ENCODE measurements around the gene ZDHHC11B.
"Not testable (repeated sequence)": the region's sequence is repeated elsewhere in the genome, so short reads cannot be mapped to it uniquely, and the experiment has no call there.

The ZDHHC11B gene

GRCh38 chr5:785181-785705, 714 bp upstream of the ZDHHC11B start:
- DNase-seq (ENCODE audit: low read depth) = not testable (repeated sequence)

- not testable (repeated sequence) for DNase-seq (ENCODE audit: low read depth)
These were observed 575 bp downstream of the ZDHHC11B start for GRCh38 chr5:783881-784427.

GRCh38 chr5:783049-783802, 1.3 kb downstream of the ZDHHC11B start:
- DNase-seq (ENCODE audit: low read depth) = not testable (repeated sequence)

DNA sequence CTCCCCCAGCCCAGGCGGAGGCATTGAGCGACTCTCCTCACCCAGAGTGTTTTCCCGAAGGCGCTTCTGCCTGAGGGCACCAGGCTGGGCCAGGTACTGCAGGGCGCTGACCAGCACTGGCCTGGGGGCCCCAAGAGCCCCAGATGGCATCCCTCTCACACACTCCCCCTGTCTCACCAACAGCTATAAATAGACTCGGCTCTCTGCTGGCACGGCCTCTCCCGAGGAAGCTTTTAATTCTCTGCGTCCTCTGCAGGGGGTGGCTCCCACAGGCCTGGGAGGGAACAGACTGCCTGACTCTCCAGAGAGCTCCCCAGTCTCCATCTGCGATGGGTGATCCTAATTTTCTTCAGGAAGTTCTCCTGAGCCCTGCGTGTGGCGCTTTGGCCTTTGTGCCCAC, 2.2 kb downstream of the ZDHHC11B start:
- not testable (repeated sequence) for DNase-seq (ENCODE audit: low read depth)

DNA sequence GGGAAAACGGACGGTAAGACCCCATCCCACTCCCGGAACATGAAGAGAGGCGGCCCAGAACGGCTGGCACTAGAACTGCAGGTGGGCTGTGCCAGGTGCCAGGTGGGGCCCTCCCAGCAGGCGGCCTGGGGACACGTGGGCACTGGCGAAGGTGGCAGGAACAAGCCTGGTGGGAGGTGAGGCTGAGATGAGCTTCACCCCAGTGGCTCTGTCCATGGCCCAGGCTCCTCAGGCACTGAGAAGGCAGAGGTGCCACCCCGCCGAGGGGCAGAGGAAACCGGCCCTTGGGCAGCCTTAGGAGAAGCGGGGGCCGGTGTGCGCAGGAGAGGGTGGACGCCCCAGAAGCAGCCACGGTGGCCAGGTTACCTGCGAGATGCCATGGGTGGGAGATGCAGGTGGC, 4.0 kb downstream of the ZDHHC11B start:
- not testable (repeated sequence) for DNase-seq (ENCODE audit: low read depth)

- not testable (repeated sequence) for DNase-seq (ENCODE audit: low read depth)
These were observed 5.6 kb downstream of the ZDHHC11B start for GRCh38 chr5:778967-779366.

GRCh38 chr5:778421-778820, 6.1 kb downstream of the ZDHHC11B start:
- not testable (repeated sequence) for DNase-seq (ENCODE audit: low read depth)

DNA sequence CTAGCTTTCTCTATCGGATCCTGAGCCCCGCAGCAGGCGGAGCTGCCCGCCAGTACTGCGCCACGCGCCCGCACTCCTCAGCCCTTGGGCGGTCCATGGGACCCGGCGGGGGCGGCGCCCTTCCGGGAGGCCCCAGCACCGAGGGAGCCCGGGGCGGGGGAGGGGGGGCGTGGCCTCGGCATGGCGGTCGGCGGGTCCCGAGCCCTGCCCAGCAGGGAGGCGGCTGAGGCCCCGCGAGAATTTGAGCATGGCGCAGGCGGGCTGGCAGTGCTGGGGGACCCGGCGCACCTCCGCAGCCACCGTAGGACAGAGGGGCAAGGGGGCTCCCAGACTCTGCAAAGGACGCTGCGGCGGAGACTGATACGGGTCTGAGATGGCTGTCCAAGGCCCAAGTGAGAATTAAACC, 6.8 kb downstream of the ZDHHC11B start:
- no peak for DNase-seq (ENCODE audit: low read depth)

- no peak for DNase-seq (ENCODE audit: low read depth)
These were observed 7.4 kb downstream of the ZDHHC11B start for GRCh38 chr5:776862-777711.

DNA sequence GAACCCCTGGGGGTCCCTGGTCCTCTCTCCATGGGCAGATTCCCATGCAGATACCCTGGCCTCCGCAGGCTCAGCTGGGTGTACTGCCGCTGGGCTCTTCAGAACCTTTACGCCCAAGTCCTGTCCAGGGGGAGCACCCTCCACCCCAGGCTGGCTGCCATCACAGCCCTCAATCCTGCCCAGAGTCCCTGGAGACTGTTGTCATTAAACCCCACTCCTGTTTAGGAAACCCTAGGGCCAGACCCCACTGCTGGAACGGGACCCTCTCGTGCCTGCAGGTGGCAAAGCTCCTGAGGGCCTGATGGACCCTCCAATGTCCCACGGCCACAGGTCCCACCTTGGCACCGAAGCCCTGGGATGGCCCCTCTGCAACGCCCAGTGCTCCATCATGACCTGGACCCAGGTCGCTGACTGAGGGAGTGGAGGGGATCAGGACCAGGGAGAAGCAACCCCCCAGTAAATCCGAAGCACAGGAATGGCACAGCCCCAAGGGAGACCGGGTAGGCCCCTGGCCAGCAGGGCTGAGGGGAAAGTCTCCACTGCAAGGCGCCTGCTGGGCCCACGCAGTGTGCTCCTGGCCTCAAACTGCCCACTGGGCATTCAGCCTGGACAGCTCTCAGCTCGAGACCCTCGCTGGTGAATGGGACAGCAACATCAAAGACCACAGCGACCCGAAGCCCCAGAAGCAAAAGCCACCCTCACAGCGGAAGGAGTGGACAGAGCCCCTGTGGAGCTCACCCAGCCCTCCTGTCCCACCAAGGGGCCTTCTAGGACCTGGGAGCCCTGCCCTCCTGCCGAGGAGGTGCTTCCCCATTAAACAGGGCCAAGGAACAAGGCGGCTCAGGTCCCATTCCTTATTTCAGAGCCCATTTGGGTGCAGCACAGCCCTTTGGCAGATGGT, 8.3 kb downstream of the ZDHHC11B start:
- no peak for DNase-seq (ENCODE audit: low read depth)

- DNase-seq (ENCODE audit: low read depth) = not testable (repeated sequence)
These were observed 9.0 kb downstream of the ZDHHC11B start for GRCh38 chr5:775595-775960.

DNA sequence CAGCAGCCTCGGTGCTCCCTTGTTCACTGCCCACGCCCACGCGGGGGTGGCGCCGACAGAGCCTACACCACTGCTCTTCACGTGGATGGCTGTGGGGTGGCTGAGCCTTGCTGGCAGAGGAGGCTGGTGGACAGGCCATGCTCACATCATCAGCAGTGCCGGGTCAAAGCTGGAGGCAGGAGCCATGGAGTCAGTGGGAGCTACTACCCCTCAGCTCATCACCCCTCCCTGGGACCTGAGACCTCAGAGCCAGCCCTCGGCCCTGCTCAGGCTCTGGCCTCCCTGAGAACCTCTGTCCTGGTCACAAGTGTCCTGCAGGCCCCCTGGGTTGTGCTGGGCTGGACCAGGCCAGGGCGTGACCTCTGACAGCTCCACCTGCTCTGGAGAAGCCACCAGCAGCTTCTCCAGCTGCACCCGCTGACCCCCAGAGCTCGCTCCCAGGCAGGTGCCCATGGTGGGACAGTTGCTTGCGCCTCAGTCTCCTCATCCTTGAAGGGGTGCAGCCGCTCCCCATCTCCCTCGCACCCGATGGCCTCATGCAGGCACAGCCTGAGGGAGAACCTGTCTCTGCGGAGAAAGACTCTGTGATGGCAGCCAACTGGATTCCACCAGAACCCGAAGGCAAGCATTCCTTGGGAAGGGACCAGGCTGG, 9.5 kb downstream of the ZDHHC11B start:
- not testable (repeated sequence) for DNase-seq (ENCODE audit: low read depth)

- not testable (repeated sequence) for DNase-seq (ENCODE audit: low read depth)
These were observed 10.2 kb downstream of the ZDHHC11B start for GRCh38 chr5:774304-774703.

- DNase-seq (ENCODE audit: low read depth) = no peak
These were observed 10.8 kb downstream of the ZDHHC11B start for GRCh38 chr5:773517-774264.

DNA sequence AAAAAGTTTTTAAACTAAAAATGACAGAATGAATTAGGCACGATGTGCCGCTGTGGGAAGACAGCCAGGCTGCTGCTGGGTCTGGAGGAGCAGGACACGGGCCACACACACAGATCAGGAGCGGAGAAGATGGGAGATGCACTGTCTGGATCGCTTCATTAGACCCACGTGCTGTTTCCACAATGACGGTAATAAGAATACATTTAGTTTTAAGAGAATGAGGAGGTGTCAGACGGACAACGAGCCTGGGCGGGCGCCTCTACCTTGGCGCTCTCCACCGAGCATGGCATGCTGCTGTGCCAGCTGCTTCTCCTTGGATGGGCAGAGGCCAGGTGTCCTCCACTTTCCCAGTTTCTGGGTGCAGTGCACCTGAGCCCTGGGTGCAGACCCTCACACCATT, 11.6 kb downstream of the ZDHHC11B start:
- not testable (repeated sequence) for DNase-seq (ENCODE audit: low read depth)

DNA sequence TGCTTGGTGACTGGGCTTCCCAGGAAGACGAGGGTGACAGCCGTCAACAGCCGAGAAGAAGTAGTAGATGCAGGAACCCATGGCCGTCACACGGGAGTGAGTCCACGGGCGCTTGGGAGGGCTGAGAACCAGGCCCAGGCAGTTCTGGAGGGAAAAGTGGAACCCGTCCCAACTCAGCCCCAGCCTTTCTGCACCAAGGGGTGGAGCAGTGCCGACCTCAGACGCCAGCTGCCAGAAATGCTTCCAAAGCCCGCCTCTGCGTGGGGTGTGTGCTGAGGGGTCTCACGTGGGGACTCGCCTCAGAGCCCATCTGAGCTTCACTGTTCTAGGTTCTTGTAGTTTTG, 12.0 kb downstream of the ZDHHC11B start:
- DNase-seq (ENCODE audit: low read depth) = not testable (repeated sequence)

DNA sequence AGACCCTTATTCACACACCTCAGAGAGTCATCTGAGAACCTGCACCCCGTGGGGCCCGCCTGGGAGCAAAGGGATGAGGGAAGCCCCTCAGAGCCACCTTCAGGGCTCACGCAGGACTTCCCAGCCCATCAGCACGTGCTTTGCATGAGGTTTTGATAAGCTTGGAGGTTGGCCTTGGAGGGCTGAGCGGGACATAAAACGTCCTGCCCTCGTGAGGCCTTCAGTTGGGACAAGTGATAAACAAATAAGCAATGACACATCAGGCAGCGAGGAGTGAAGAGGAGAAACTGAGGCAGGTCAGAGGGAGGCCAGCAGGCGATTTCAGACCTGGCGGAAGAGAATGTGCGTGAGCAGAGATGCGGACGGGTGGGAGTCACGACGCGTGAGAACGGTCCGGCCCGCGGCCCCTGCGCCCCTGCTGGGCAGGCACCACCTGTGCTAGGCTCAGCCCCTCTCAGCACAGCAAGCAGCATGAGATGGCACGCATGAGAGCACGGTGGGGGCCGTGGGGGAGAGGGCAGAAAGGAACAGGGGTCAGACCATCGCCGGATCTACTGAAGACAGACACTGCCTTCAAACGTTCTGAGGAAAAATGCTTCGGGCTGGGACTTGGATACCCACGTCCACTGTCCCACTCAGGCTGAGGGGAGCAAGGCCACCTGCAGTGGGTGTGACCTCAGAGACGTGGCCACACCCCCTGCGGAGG, 12.5 kb downstream of the ZDHHC11B start:
- DNase-seq (ENCODE audit: low read depth) = not testable (repeated sequence)

DNA sequence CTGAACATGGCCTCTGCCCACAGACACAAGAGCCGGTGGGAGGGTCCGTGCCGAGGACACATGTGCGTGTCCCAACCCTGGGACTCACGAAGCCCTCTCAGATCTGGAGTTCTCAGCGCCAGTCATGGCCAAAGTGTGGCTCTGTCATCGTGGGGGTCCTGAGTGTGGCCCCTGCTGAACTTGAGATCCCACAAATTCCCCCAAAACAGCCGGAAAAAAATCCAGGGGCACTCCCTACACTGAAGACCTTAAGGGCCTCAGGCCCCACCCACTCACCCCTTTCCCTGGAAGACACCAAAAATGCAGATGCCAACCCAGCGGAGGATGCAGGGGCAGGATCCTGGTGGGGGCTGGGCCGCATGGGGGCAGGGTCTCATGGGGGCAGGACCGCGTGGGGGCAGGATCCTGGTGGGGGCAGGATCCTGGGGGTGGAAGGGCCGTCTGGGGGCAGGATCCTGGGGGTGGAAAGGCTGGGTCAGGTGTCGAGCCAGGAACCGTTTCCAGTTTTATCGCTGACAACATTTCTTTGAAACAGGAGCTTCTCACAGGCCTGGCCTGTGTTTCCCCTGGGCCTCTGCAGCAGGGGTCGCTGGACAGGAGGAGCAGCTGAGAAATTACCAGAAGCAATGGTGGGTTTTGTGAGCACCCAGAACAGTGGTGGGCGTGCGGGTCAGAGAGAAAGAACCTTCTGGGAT, 13.3 kb downstream of the ZDHHC11B start:
- not testable (repeated sequence) for DNase-seq (ENCODE audit: low read depth)

GRCh38 chr5:770585-770984, 13.9 kb downstream of the ZDHHC11B start:
- not testable (repeated sequence) for DNase-seq (ENCODE audit: low read depth)

All from stimulated activated CD4-positive, alpha-beta T cell treated with anti-CD3 and anti-CD28 coated beads, Interleukin-2, amount 100 ng/mL, for 4 hours (primary cell).